ENCODE results near the gene MED1.
"Not testable (repeated sequence)": the region's sequence is repeated elsewhere in the genome, so short reads cannot be mapped to it uniquely, and the experiment has no call there.

Gene MED1

DNA sequence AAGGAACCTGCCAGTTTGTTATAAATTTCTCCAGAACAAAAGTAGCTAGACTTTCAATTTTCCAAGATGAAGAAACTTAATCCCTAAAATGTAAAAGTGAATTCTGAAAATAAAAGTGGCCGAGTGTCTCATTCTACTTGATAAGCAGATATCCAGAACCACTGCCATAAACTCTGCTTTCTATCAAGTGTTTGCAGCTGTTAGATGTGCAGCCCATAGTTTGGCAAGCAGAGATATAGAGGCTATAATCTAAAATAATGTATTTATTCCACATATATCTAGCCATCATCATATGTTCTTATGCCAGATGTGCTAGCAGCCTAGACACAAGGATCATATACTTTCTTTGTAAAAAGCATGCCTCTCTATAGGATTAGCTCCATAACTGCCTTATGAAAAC, 34.9 kb downstream of the MED1 start:
- DNase-seq (ENCODE audit: low read depth in 2 of 2): no peak

DNA sequence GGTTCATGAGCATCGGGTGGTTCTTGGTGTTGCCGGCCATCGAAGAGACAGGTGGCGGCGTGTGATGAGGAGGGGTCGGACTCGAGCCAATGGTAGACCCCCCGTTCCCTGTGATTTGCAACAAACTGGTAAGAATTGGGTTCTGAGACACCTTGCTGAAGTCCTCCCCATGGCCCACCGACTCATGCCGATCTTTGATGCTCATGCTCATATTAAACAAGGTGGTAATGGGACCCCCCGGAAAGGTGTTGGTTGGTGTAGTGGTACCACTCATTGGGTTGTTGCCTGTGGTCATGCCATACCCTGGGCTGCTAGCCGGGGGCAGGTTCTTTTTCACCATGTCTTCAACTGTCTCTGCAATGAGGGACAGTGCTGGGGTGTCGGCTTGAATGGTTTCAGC, 40.8 kb downstream of the MED1 start:
- no peak for DNase-seq (ENCODE audit: low read depth in 2 of 2)

DNA sequence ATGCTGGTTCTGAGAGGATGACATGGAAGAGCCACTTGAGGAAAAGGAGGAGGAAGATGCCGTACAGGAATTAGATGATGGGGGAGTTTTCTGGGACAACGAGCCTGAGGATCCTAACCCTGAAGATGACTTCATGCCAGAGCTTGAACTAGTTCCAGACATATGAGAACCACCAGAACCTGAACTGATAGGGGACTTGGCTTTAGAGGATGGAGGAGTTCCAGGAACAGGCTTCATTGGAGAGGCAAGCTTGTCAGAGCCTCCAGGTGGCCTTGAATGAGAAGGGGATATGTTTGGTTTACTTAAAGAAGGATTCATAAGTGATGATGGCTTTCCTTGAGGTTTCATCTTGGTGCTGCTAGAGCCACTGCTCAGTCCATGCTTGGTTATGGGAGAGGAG, 42.7 kb downstream of the MED1 start:
- DNase-seq (ENCODE audit: low read depth in 2 of 2): no peak

DNA sequence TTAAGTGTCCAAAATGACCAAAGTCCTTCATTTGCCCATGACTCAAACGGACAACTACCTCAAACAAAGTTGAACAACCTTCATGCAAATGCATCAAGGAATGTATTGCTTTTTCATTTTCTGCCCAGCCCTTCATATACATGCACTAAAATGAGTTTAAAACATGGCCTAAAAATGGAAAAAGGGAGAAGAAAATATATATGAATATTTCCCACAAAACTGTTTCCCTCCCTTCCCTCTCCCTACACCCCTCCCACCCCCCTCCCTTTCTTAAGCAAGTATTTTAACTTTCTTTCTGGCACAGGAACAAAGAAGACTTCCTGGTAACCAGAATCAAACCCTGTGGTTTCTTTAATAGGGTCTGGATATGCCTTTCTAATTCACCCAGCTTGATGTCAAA, 44.1 kb downstream of the MED1 start:
- DNase-seq (ENCODE audit: low read depth in 2 of 2): no peak

DNA sequence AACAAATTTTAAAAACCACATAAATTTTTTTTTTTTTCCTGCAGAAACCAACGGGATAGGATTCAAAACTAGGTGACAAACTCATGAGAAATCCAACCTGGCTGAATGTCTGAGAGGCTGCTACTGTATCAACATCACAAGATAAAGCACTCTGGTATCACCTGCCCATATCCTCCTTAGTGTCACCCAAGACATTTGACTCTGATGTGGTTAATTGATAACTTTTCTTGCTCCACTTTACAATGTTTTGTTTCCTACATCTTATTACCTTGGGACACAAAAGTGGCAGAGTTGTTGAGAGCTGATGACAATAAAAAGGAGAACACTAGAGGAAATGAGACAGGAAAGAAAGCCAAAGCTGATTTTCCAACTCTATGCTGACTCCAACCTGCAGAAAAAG, 45.6 kb downstream of the MED1 start:
- DNase-seq (ENCODE audit: low read depth in 2 of 2): no peak

DNA sequence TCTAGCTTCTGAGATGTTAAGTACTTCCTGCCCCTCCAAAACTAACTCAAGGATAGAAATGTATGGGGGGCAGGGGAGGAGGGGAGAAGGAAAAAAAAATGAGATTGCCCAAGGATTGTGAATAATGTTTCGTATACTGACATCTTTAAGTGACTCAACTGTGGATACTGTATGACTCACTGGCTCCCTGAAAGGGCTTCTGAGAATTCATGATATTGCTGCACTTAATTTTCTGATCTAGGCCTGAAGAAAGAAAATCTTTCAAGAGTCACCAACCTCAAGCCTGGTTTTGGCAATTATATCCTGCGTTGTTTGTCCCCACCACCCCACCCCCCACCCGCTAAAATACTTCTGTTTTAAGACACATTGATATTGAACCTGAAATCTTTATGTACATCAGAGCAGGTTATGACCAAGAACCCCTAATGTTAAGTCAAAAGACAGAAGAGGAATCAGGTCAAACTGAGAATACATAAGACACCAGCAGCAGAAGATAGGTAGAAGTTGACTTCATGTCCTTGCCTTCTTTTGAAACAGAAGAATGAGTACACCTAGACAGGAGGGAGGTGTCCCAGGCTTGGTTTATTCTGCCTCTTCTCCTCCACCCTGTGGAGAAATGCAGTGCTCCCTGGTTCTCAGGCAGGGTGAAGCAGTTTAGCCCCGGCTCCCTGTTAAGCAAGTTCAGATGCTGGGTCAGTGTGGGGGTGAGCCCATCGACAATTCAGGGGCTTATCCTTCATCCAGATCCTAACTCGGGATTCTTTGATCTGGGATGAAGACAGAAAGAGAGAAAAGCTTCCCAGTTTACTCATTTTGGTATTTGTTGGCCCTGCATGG, 46.3 kb downstream of the MED1 start:
- DNase-seq (ENCODE audit: low read depth in 2 of 2): peak in 1 of 2 donors; percentile 5

DNA sequence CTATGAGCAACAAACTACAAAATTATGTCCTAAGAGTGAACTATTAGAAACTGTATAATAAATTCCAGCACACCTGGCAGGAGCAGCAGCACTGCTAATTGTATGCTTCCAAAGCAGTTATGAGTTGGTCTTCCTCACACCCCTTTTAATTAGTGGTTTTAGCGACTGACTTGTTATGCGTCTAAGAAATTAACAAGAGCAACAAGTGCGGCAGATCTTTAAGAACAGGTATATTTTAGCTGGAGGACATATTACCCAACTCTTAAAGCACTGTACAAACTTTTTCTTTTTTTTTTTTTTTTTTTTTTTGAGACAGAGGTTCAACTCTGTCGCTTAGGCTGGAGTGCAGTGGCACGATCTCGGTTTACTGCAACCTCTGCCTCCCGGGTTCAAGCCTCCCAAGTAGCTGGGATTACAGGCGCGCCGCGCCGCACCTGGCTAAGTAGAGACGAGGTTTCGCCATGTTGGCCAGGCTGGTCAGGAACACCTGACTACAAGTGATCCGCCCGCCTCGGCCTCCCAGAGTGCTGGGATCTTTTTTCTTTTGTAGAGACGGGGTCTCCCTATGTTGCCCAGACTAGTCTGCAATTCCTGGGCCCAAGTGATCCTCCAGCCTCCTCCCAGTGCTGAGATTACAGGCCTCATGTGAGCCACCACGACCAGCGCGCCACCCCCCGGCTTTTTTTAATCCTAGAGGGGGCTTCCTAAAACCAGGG, 48.0 kb downstream of the MED1 start:
- DNase-seq (ENCODE audit: low read depth in 2 of 2): no peak

DNA sequence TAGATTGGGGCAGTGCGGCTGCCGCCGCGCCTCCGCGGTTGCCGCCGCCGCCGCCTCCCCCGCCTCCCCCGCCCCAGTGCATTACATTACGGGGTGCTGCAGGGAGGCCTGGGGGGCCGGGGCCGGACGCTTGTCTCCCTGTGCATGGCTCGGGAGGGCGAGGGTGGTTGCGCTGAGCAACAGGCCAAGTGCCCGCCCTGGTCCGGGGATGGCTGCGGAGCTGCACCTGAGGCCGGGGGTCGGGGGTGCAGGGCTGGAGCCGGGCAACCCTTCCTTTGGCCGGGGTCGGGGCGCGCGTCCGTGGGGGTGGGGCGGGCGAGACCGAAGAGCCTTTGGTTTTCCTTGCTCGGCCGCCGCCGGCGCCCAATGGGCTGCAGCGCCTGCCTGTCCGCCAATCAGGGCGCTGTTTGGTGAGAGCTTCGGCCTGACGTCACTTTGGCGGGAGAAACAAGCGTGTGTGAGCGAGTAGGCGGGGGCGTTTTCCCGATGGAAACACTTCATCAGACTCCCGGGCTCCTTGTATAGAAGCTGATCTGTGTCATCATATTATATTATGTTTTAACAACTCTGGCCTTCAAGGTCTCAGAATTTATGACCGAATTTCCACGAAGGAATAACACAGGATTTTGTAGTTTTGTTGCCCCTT, 48.7 kb downstream of the MED1 start:
- peak; percentile 87 to 90 for DNase-seq (ENCODE audit: low read depth in 2 of 2)

DNA sequence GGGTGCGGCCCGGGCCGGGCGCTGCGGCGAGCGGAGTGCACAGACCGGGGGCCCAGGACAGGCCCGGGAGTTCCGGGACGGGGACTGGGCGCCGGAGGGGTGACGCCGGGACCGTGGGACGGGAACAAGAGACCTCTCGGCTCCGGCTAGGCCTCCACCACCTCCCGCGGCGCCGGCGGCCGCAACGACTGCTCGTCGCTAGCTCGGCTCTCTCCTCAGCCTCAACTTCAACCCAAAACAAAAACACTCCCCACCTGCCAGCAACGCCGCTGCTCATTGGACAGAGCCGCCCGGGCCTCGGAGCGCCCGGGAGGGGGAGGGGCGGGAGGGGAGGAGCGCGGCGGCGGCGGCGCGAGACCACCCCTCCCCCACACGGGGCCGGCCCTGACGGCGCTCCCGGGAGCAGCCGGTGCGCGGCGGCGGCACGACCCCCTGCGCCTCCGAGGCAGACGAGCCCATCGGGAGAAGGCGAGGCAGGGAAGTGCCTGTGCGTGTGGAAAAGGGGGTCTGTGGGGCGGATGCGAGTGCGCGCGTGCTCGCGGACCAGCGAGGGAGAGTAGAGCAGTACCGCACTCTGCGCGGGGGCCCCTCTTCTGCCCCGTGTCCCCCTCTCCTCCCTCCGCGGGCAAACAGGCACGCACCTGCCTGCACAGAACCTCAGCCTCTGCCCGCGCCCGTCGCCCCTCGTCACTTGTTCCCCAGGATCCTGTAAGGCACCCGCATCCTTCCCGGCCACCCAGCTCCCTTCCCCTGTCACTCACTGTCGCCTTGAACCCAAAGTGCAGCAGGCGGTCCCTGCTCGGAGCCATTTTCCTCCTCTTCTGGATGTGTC, 49.4 kb downstream of the MED1 start, which contains the start of gene FBXL20:
FBXL20 (minus strand) TSS at position 215 of the 832 bp plus-strand sequence. CDS start 224 bp downstream, outside the sequence.
- DNase-seq (ENCODE audit: low read depth in 2 of 2): peak; percentile 92 to 93

DNA sequence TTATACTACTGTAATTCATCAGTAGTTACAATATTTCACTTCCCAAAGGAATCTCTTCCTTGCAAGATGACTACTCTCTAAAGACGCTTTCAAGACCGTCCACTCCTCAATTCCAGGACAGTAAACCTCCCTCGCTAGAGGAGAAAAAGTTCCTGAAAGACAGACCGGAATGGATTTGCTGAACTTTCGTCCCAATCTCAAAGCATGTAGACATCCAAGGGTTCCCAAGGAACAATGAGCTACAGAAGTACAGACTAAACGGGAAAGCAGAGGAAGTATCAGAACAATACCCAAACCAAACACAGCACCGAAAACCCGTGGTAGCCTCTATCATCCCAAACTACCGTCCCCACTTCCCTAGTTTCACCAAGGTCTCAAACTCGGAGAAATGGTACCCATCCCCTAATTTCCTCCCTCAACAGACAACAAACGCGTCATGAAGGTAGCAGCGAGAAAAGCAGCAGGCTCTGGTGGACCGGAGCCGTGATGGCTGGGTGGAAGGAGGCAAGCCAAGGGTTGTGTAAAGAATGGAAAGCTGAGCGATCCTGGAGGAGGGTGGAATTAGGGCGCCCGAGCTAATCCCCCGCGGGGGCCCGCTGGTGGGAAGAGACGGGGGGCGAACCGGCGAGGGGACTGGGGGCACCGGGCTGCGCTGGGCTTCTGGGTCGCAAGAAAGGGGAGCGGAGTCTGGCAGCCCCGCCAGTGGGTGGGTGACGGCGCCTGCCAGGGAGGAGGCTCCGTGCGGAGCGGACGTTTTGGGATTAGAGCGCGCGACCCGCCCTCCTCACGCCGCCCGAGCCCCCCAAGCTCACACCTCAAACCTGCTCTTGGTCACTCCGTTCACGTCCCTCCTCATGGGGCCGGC, 50.3 kb downstream of the MED1 start:
- DNase-seq (ENCODE audit: low read depth in 2 of 2): peak in 1 of 2 donors; percentile 8

DNA sequence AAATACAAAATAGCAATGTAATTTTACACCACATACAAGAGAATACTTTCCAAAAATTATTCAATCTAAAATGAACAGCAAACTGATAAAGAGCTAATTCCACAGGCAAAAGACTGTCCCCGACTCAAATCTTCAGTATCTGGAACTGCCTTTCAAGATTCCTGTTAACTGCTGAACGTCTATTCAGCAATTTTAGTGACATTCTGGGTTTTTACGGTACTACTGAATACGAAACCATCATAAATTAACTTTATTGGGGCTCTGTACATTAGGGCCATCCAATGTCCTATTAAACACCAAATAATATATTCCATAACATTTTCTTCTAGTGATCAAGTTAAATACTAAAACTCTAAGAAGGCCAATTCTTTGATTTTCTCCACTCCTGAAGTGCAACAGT, 51.3 kb downstream of the MED1 start:
- DNase-seq (ENCODE audit: low read depth in 2 of 2): no peak

DNA sequence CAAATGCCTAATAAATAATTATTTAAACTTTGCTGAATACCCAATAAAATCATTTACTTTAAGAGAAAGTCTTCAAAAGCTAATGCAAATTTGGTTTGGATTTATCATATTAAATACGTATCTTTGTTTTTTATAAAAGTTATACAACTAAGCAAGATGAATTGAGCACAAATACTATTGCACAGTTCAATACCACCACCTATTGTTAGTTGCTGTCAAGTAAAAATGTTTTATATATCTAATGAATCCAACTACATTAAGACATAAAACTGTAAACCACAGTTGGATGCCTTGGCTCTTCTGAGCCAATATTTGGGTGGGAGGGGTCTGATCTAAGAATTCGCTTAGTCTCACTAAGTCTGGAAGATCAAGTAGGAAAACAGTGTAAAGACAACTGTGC, 57.3 kb downstream of the MED1 start:
- DNase-seq (ENCODE audit: low read depth in 2 of 2): no peak

DNA sequence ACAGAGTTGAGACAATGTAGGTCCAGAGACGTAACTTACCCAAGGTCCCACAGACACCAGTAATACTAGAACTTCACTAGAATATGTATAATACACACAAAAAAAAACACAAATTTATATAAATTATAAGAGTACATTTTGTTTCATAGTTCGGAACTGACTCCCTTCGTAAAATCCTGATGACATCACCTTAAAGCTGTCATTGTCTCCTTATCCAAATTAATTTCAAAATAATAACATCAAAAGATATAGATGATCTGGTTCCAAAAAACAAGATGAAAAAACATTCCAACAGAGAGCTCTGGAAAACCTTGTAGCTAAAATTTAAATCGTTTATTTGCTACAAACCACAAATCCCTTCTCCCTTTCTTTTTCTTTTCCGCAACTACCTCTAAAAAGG, 59.6 kb downstream of the MED1 start:
- no peak for DNase-seq (ENCODE audit: low read depth in 2 of 2)

DNA sequence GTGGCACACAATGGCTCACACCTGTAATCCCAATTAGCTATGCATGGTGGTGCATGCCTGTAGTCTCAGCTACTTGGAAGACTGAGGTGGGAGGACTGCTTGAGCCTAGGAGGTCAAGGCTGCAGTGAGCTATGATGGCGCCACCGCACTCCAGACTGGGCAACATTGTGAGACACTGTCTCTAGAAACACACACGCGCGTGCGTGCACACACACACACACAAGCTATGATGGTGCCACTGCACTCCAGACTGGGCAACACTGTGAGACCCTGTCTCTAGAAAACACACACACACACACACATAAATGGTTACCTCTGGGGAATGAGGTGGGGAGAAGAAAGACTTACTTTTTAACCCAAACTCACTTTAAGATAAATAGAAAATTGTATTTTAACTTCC, 66.0 kb downstream of the MED1 start:
- DNase-seq (ENCODE audit: low read depth in 2 of 2): no peak

DNA sequence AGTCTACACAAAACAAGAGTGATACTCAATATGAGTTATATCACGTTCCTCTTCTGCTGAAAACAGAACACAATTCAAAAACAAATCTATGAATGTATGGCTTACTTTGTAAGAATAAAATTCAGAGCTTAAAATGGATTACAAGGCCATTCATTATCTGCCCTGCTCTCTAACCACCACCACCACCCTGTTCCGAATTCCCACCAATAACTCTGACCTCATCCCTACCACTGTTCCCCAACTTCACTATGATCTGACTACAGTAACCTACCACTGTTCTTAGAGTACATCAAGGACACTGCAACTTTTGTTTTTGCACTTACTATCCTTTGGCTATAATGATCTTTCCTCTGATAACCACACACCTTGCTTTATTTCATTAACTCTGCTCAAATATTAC, 70.9 kb downstream of the MED1 start:
- DNase-seq (ENCODE audit: low read depth in 2 of 2): no peak

DNA sequence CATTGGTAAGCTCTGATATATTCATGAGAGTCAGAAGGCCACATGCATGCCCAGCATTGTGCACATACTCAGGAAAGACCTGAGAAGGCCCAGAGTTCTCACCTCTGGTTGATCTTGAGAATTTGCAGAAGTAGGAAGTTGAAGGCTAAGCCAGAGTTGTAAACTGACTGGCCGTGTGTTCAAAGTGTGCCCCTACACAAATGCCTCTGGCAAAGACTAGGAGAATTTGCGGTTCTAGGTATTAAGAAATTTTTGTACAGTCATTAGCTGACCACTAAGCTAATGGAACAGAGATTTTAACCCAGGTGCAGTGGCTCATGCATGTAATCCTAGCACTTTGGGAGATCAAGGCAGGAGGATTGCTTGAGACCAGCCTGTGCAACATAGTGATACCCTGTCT, 74.6 kb downstream of the MED1 start:
- no peak for DNase-seq (ENCODE audit: low read depth in 2 of 2)

DNA sequence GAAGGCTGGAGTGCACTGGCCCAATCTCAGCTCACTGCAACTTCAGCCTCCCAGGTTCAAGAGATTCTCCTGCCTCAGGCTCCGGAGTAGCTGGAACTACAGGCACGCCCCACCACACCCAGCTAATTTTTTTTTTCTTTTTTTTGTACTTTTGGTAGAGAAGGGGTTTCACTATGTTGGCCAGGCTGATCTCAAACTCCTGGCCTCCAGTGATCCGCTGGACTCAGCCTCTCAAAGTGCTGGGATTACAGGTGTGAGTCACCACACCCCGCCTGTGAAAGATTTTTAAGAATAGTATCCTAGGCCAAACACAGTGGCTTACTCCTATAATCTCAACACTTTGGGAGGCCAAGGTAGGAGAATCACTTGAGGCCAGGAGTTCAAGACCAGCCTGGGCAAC, 83.3 kb downstream of the MED1 start:
- DNase-seq (ENCODE audit: low read depth in 2 of 2): not testable (repeated sequence)

DNA sequence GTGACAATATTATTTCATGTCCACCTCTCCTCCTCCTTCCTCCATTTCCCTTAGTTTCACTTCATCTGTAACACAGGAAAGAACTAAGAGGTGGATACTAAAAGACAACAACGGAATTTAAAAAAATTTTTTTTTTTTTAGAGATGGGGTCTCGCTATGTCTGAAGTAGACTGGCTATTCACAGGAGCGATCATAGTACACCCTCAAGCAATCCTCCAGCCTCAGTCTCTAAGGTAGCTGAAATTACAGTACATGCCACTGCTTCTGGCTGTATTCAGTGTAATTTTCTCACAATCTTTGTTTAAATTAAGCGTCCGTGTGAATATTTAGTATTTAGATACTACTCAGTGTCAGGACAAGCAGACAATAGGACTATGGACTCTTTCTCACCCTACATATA, 85.2 kb downstream of the MED1 start:
- no peak for DNase-seq (ENCODE audit: low read depth in 2 of 2)

DNA sequence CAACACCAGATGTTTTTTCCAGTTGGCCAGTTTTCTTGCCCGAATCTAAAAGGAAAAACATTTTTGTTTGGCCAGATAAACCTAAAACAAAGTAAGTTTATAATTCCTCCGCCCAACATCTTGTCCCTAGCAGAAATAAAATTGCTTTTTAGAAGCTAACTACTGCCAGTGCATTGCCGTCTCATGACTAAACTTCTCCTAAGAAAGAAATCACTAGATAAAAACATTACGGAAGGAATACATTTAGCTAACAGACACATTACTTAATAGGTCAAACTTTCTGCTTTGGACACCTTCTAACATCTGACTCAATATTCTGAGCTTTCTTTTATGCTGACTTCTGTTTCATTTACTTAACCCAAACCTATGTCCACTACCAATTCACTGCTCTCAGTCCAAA, 85.8 kb downstream of the MED1 start:
- no peak for DNase-seq (ENCODE audit: low read depth in 2 of 2)

DNA sequence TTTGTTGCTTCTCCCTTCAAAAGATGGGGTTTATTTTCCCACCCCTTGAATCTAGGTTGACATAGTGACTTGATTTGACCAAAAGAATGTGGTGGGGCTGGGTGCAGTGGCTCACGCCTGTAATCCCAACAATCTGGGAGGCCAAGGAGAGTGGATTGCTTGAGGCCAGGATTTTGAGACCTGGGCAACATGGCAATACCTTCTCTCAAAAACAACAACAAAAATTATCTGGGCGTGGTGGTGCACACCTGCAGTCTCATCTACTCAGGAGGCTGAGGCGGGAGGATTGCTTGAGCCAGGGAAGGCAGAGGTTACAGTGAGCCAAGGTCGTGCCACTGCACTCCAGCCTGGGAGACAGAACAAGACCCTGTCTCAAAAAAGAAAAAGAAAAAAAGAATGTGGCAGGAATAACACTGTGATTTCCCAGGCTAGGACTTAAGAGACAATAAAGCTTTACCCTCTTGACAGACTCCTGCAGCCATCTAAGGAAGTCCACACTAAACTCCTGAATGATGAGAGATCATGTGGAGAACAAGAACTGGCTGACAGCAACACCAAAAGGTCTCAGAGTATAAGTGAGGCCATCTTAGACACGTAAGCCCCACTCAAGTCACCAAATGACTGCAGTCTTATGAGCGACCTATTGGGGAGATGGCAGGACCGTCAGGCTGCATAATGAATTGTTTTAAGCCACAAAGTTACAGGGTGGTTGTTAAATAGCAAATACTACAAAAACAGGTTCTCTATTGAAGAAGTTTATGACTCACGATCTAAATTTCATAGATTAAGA, 86.6 kb downstream of the MED1 start:
- DNase-seq (ENCODE audit: low read depth in 2 of 2): no peak
